SK-N-SH (cell line): ENCODE measurements around the gene LMF1. TPM values are rescaled to one million over a fixed set of nuclear protein-coding genes. Genes with fewer than 3 reads are reported as not detected.

Source experiments
- CTCF ChIA-PET: fragments of 300-600, 350-600 bp; formaldehyde crosslinking; extraction: SDS; loops from one replicate; lab custom pipeline; 2021; lab: Yijun Ruan, JAX
- POLR2A ChIA-PET: fragments of 350-600 bp; sonication (Branson Sonifier 250); formaldehyde crosslinking; extraction: SDS; loops from one replicate; lab custom pipeline; 2020; ENCODE audit warnings: antibody characterized with exemption, inconsistent platforms; lab: Yijun Ruan, JAX
- DNase-seq: peaks from one replicate; pipeline ENCODE4 v3.0.0; 2012
- H2AFZ ChIP-seq: fragments of 200-600 bp; sonication (generic); 2 replicates; pipeline ENCODE4 v1.8.1; 2016; ENCODE audit warnings: antibody characterized with exemption, mild to moderate bottlenecking, low read depth
- H3F3A ChIP-seq: fragments of 200-600 bp; sonication (generic); replicated peaks from 2 replicates; pipeline ENCODE3; 2016; ENCODE audit warnings: antibody characterized with exemption, mild to moderate bottlenecking; ENCODE audit not compliant: insufficient read depth
- H3K27ac ChIP-seq, 2 experiments: fragments of 200-500 bp in 1 of 2; fragments of 200-600 bp in 1 of 2; sonication (Bioruptor generic) in 1 of 2; sonication (generic), shearing (Covaris generic) in 1 of 2; 2 replicates each; pipeline versions ENCODE4 v1.5.1 to v1.6.1; 2014 to 2016; ENCODE audit warnings: low read depth in 2 of 2, inconsistent platforms in 1 of 2, low read length in 1 of 2, mild to moderate bottlenecking in 1 of 2, mixed read lengths in 1 of 2
- H3K27me3 ChIP-seq: fragments of 200-600 bp; sonication (generic), shearing (Covaris generic); 2 replicates; pipeline ENCODE4 v1.6.1; 2016; ENCODE audit warnings: mixed run types; ENCODE audit not compliant: insufficient read depth
- H3K36me3 ChIP-seq, 2 experiments: fragments of 200-500 bp in 1 of 2; fragments of 200-600 bp in 1 of 2; sonication (Bioruptor generic) in 1 of 2; sonication (generic) in 1 of 2; replicated peaks in 1 of 2; 2 replicates each; pipeline versions ENCODE3 to v1.5.1; 2014 to 2016; ENCODE audit warnings: low read length in 1 of 2, mild to moderate bottlenecking in 1 of 2; ENCODE audit not compliant: insufficient read depth in 2 of 2, control insufficient read depth in 1 of 2
- H3K4me1 ChIP-seq, 2 experiments: fragments of 200-500 bp in 1 of 2; fragments of 200-600 bp in 1 of 2; sonication (Bioruptor generic) in 1 of 2; sonication (generic), shearing (Covaris generic) in 1 of 2; 2 replicates each; pipeline versions ENCODE4 v1.5.1 to v1.6.1; 2014 to 2016; ENCODE audit warnings: low read depth in 1 of 2, low read length in 1 of 2, mixed run types in 1 of 2; ENCODE audit not compliant: insufficient read depth in 2 of 2, control insufficient read depth in 1 of 2
- H3K4me2 ChIP-seq: fragments of 200-600 bp; sonication (generic), shearing (Covaris generic); 2 replicates; pipeline ENCODE4 v1.6.1; 2017; ENCODE audit warnings: mixed run types
- H3K4me3 ChIP-seq, 2 experiments: fragments of 200-500 bp in 1 of 2; fragments of 200-600 bp in 1 of 2; sonication (Bioruptor generic) in 1 of 2; sonication (generic), shearing (Covaris generic) in 1 of 2; 2 replicates each; pipeline versions ENCODE4 v1.5.1 to v1.8.1; 2014 to 2016; ENCODE audit warnings: low read depth in 2 of 2, inconsistent platforms in 1 of 2, low read length in 1 of 2, mild to moderate bottlenecking in 1 of 2, mixed read lengths in 1 of 2, moderate library complexity in 1 of 2
- H3K79me2 ChIP-seq: fragments of 200-600 bp; sonication (generic); 2 replicates; pipeline ENCODE4 v1.8.1; 2017; ENCODE audit warnings: mild to moderate bottlenecking; ENCODE audit not compliant: insufficient read depth
- H3K9ac ChIP-seq: fragments of 200-600 bp; sonication (generic); 2 replicates; pipeline ENCODE4 v1.6.1; 2017; ENCODE audit warnings: mixed run types
- H3K9me2 ChIP-seq: fragments of 200-600 bp; sonication (generic); 2 replicates; pipeline ENCODE4 v1.6.1; 2017; ENCODE audit warnings: mixed run types
- H3K9me3 ChIP-seq: fragments of 200-600 bp; sonication (generic); 2 replicates; pipeline ENCODE4 v1.6.1; 2017; ENCODE audit warnings: mixed run types, mild to moderate bottlenecking, moderate library complexity
- H4K20me1 ChIP-seq: fragments of 200-600 bp; sonication (generic); 2 replicates; pipeline ENCODE4 v1.6.1; 2017; ENCODE audit warnings: mild to moderate bottlenecking, mixed run types; ENCODE audit not compliant: insufficient read depth
- CHD2 ChIP-seq: fragments of 150-350 bp; IDR thresholded peaks from 2 replicates; pipeline ENCODE4 v1.6.1; 2018; ENCODE audit warnings: low read length; ENCODE audit not compliant: partially characterized antibody
- ELF1 ChIP-seq: IDR thresholded peaks from 2 replicates; pipeline ENCODE4 v1.4.0; 2012
- EZH2phosphoT487 ChIP-seq: fragments of 200-600 bp; sonication (generic); IDR thresholded peaks from 2 replicates; pipeline ENCODE4 v1.6.1; 2017; ENCODE audit warnings: low read depth, mixed run types, mild to moderate bottlenecking, antibody characterized with exemption, moderate library complexity, borderline replicate concordance
- FOSL2 ChIP-seq: IDR thresholded peaks from 2 replicates; pipeline ENCODE4 v1.4.0; 2012; ENCODE audit warnings: low read depth, mild to moderate bottlenecking, moderate library complexity, borderline replicate concordance
- FOXJ3 ChIP-seq: sonication (generic); formaldehyde crosslinking; IDR thresholded peaks from 2 replicates; pipeline ENCODE4 v1.5.1; 2020; ENCODE audit warnings: mild to moderate bottlenecking, missing genetic modification reagents
- GATA2 ChIP-seq: sonication (generic); formaldehyde crosslinking; IDR thresholded peaks from 2 replicates; pipeline ENCODE4 v1.5.0; 2020; ENCODE audit warnings: mild to moderate bottlenecking, missing genetic modification reagents
- MAX ChIP-seq: IDR thresholded peaks from 2 replicates; pipeline ENCODE4 v1.4.0; 2012; ENCODE audit warnings: low read depth
- MEF2A ChIP-seq: IDR thresholded peaks from 2 replicates; pipeline ENCODE4 v1.4.0; 2012; ENCODE audit warnings: low read depth, borderline replicate concordance
- PBX3 ChIP-seq: IDR thresholded peaks from 2 replicates; pipeline ENCODE4; 2012
- RAD21 ChIP-seq: IDR thresholded peaks from 2 replicates; pipeline ENCODE4 v1.6.1; 2012; ENCODE audit warnings: mild to moderate bottlenecking, low read length
- REST ChIP-seq: IDR thresholded peaks from 2 replicates; pipeline ENCODE4 v1.6.1; 2012; ENCODE audit warnings: mild to moderate bottlenecking, low read depth, low read length, moderate library complexity
- SIN3A ChIP-seq: IDR thresholded peaks from 2 replicates; pipeline ENCODE4 v1.6.1; 2012; ENCODE audit warnings: low read depth, mild to moderate bottlenecking, low read length, moderate library complexity, borderline replicate concordance
- SMC3 ChIP-seq: IDR thresholded peaks from 2 replicates; pipeline ENCODE4 v1.6.1; 2012; ENCODE audit warnings: low read depth, low read length, improper control_type of control experiment
- TCF12 ChIP-seq: IDR thresholded peaks from 2 replicates; pipeline ENCODE4 v1.4.0; 2012
- WGBS: methylation state at CpG from one replicate; pipeline ENCODE4 v1.1.6; 2017; ENCODE audit warnings: low lambda C conversion rate; 5-methylcytosine and 5-hydroxymethylcytosine counted together
- polyA plus RNA-seq, 3 experiments: library from polyadenylated mRNA; depleted of rRNA; stranded (reverse); fragments of >200 nt; gene quantifications; 2 replicates each; pipeline ENCODE4 v1.2.3, GENCODE V29; 2012

Gene LMF1
- polyA plus RNA-seq, 1 of the 3 experiments (the other 2 are of a cell fraction) = 5.7 TPM

- H3K9me3 ChIP-seq = no peaks in the 10 kb centered on the region
Observed at GRCh38 chr16:872436-873242, 98.1 kb downstream of the LMF1 start.

More at GRCh38 chr16:872436-873242, 98.1 kb downstream of the LMF1 start:
- H3K4me1 ChIP-seq = no peaks in the 10 kb centered on the region
- H4K20me1 ChIP-seq = no peaks in the 10 kb centered on the region
- 73% methylated on average over 20 of the region's 23 CpGs for WGBS
- no peak overlapping the region for H3K4me3 ChIP-seq
- H3K27me3 ChIP-seq = no peaks in the 10 kb centered on the region
- H3K79me2 ChIP-seq = no peaks in the 10 kb centered on the region
- no peak overlapping the region for H3K4me2 ChIP-seq
- H2AFZ ChIP-seq = no peak overlapping the region
- no peak for DNase-seq
- TF ChIP-seq SMC3 (no peak), CHD2 (no peak), TCF12 (no peak), RAD21 (no peak), MEF2A (no peak), REST (no peak), MAX (no peak), GATA2 (no peak), FOSL2 (no peak), FOXJ3 (CRISPR knock-in tag) (no peak), SIN3A (no peak), PBX3 (no peak), ELF1 (no peak), EZH2phosphoT487 (no peak)
- CTCF ChIA-PET = interaction anchor here (0.8 to 1.5 kb wide), 2 partner anchors 13 to 184 kb away, joined by 3 to 5 read pairs; no protein-coding TSS in a partner anchor
- H3K9ac ChIP-seq = no peak overlapping the region
- POLR2A ChIA-PET = no interaction called here
- no peaks in the 10 kb centered on the region for H3K9me2 ChIP-seq
- no peak overlapping the region for H3K27ac ChIP-seq
- no peaks in the 10 kb centered on the region for H3F3A ChIP-seq
- no peaks in the 10 kb centered on the region for H3K36me3 ChIP-seq
